ENCODE measurements around the gene AFDN. TPM values are rescaled to one million over a fixed set of nuclear protein-coding genes. Genes with fewer than 3 reads are reported as not detected.

The AFDN gene
- total and polyA plus RNA-seq, 2 of the 8 experiments (the other 6 are each of a cell fraction or from before 2014, with no cell fraction given) = 53.4 to 192 TPM

GRCh38 chr6:168016721-168017525 is 190.2 kb downstream of the AFDN start:
- no peak overlapping the region for H3K9ac ChIP-seq (replicated peaks in 1 of 4; ENCODE audit: extremely low read depth in 1 of 4, low read depth in 3 of 4, low read length in 3 of 4)
- no peak overlapping the region for H4K8ac ChIP-seq (ENCODE audit: extremely low read depth, insufficient read depth, low read length)
- FAIRE-seq = no peak
- no peak overlapping the region for H3K4ac ChIP-seq (replicated peaks; ENCODE audit: insufficient read length, low read depth, low read length)
- H3K23me2 ChIP-seq (ENCODE audit: low read depth, low read length) = peaks cover 2% of the 10 kb centered on the region
- no peak overlapping the region for H2BK5ac ChIP-seq (ENCODE audit: low read depth, low read length)
- H3K27ac ChIP-seq (ENCODE audit: low read depth, low read length) = no peak overlapping the region
- no peaks in the 10 kb centered on the region for H3K79me1 ChIP-seq (ENCODE audit: low read depth, low read length)
- no peak overlapping the region for H3K14ac ChIP-seq (ENCODE audit: insufficient read length)
- no peaks in the 10 kb centered on the region for H3K27me3 ChIP-seq (replicated peaks in 1 of 4; ENCODE audit: control insufficient read depth in 3 of 4, extremely low read depth in 1 of 4, insufficient read depth in 3 of 4, low read length in 3 of 4)
- POLR2A ChIA-PET (ENCODE audit: partially characterized antibody) = interaction anchor here (1.0 kb wide), 1 partner anchor 12 kb away, joined by 3 read pairs; no protein-coding TSS in a partner anchor
- CTCF ChIA-PET (ENCODE audit: partially characterized antibody) = interaction anchor here (0.7 to 0.9 kb wide), 3 partner anchors 10 to 32 kb away, joined by 3 to 4 read pairs (median 3); no protein-coding TSS in a partner anchor
- H3K9me3 ChIP-seq (ENCODE audit: insufficient read depth in 2 of 2, low read depth in 1 of 2, low read length in 1 of 2) = peaks cover 4 to 5% of the 10 kb centered on the region in 2 experiments; a peak in 2 of 4 replicates
- H3K4me3 ChIP-seq (ENCODE audit: extremely low read depth in 1 of 4, insufficient read depth in 2 of 4, low read depth in 3 of 4, low read length in 4 of 4) = no peak overlapping the region
- H3K56ac ChIP-seq (replicated peaks; ENCODE audit: insufficient read length, low read depth, low read length) = no peak overlapping the region
- no peak overlapping the region for H3K23ac ChIP-seq (ENCODE audit: insufficient read length)
- H2BK120ac ChIP-seq (replicated peaks; ENCODE audit: low read depth, low read length) = no peak overlapping the region
- H3K18ac ChIP-seq (ENCODE audit: extremely low read depth, low read length) = no peak overlapping the region
- H2BK20ac ChIP-seq (ENCODE audit: low read length) = no peak overlapping the region
- H2AFZ ChIP-seq (ENCODE audit: low read length) = no peak overlapping the region
- H4K5ac ChIP-seq (ENCODE audit: insufficient read length, low read depth, low read length) = no peak overlapping the region
- H3K36me3 ChIP-seq (ENCODE audit: control insufficient read depth in 2 of 4, insufficient read depth in 4 of 4, low read length in 3 of 4) = no peaks in the 10 kb centered on the region
- H3K4me2 ChIP-seq (ENCODE audit: insufficient read depth in 1 of 2, low read depth in 2 of 2, low read length in 2 of 2) = peak overlapping the region in 1 of 2 experiments; percentile 39; a peak in 1 of 4 replicates
- no peaks in the 10 kb centered on the region for H4K20me1 ChIP-seq (replicated peaks in 1 of 2; ENCODE audit: control insufficient read depth in 1 of 2, insufficient read depth in 2 of 2, low read length in 2 of 2)
- no peak overlapping the region for H2BK15ac ChIP-seq (ENCODE audit: low read length)
- H2AK5ac ChIP-seq (ENCODE audit: low read depth, low read length) = 0 out of 2 replicates have a peak overlapping the region, but pooled peaks have one; percentile 41
- H4K91ac ChIP-seq (replicated peaks; ENCODE audit: insufficient read length, low read length) = no peak overlapping the region
- WGBS, 2 experiments (ENCODE audit: extremely low coverage in 1 of 2, insufficient coverage in 1 of 2, insufficient read length in 1 of 2, insufficient replicate concordance in 2 of 2, low coverage in 1 of 2, low lambda C conversion rate in 2 of 2, missing lambda C conversion rate in 1 of 2) = 79% methylated on average over 18 of the region's 18 CpGs; no CpG with 5 or more reads in 1 of the 2 experiments
- H2BK12ac ChIP-seq (ENCODE audit: low read depth, low read length) = peak overlapping the region; percentile 68; the same call in 1 of the 2 replicates
- peaks cover 0 to 7% (median 2%) of the 10 kb centered on the region in 4 experiments; a peak in 3 of 7 replicates for H3K4me1 ChIP-seq (replicated peaks in 1 of 4; ENCODE audit: control insufficient read depth in 3 of 4, insufficient read depth in 4 of 4, low read length in 3 of 4)
- H3K79me2 ChIP-seq (ENCODE audit: control insufficient read depth in 1 of 2, insufficient read depth in 2 of 2, low read length in 2 of 2) = no peaks in the 10 kb centered on the region
- DNase-seq (ENCODE audit: low read depth in 1 of 2, low spot score in 2 of 2) = peak in 1 of 2 experiments; percentile 48
- TF ChIP-seq SAP30 (IDR thresholded peaks at IDR 0.05; ENCODE audit: insufficient read depth, insufficient replicate concordance, low read length) (no peak), SIRT6 (IDR thresholded peaks at IDR 0.05; ENCODE audit: low read length) (no peak), EGR1 (IDR thresholded peaks at IDR 0.05; ENCODE audit: borderline replicate concordance, low read depth, low read length) (no peak)

Data from H1 (cell line).